ENCODE measurements around the gene CCBE1. TPM values are rescaled to one million over a fixed set of nuclear protein-coding genes. Genes with fewer than 3 reads are reported as not detected.

CCBE1 gene
- polyA plus RNA-seq, 2 of the 4 experiments (the other 2 are of a cell fraction): 3.0 to 9.9 TPM

DNA sequence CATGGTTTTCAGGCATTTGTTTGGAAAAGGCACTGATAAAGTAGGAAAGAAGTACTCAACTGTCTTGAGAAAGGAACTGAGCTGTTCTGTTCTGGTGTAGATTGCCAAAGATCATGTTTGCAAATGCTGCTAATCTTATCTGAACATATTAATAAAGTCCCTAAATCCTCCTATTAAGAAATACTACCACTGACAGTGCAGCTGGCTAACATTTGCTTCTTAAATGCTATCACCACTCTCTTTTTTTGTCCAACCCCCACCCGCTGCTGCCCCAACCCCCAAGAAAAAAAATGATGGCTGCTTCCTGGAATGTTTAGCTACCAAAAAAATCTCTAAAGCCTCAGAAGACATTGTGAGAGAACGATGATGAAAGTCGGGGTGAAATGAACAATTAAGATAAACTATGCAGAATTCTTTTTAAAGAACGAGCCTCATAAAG, 130.7 kb downstream of the CCBE1 start (continued):
- no peak for TF ChIP-seq EP300 (IDR thresholded peaks at IDR 0.05)
- TF ChIP-seq HDAC2 (IDR thresholded peaks at IDR 0.05): no peak
- TF ChIP-seq CBX2 (IDR thresholded peaks at IDR 0.05; ENCODE audit: borderline replicate concordance, low read depth): no peak

DNA sequence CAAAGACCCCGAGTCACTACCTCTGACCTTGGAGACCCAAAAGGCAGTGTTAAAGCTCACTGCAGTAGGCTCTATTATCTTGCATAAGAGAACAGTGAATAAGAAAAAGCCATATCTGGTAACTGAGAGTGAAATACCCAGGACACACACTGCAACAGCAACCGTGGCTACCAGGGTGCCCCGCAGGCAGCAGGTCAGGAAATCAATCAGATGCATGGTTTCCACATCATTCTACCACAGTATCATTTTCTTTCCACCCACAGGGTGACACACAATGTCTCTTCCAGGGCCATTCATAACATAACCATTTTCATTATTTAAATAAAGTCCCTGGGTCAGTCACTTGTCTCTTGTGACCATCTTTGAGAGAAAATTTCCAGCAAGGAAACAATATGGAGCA, 131.3 kb downstream of the CCBE1 start:
- Histone ChIP-seq H3K27ac (no peak overlapping the region), H3K4me1 (no peaks in the 10 kb centered on the region), H3K4me3 (no peak overlapping the region), H3K9me3 (no peaks in the 10 kb centered on the region), H3K4me2 (no peak overlapping the region)
- 51% methylated on average over 3 of the region's 3 CpGs for WGBS (ENCODE audit: missing lambda C conversion rate)
- FAIRE-seq: no peak
- ATAC-seq: no peak
- DNase-seq (ENCODE audit: low read depth in 1 of 2, low spot score in 1 of 2): no peak
- ChIA-PET CTCF (interaction anchor here (0.6 to 0.7 kb wide), 2 partner anchors 13 to 270 kb away, joined by 3 read pairs; no protein-coding TSS in a partner anchor), POLR2A (no interaction called here)
- no peak for TF ChIP-seq ZSCAN20 (CRISPR knock-in tag; IDR thresholded peaks at IDR 0.05)
- no peak for TF ChIP-seq PHF8 (IDR thresholded peaks at IDR 0.05; ENCODE audit: borderline replicate concordance, low read depth)
- no peak for TF ChIP-seq EHF (CRISPR knock-in tag; IDR thresholded peaks at IDR 0.05)
- no peak for TF ChIP-seq RCOR1 (IDR thresholded peaks at IDR 0.05; ENCODE audit: low read depth, low read length)
- TF ChIP-seq HDAC2 (IDR thresholded peaks at IDR 0.05): no peak
- TF ChIP-seq CHD2 (IDR thresholded peaks at IDR 0.05; ENCODE audit: low read length, partially characterized antibody): no peak
- TF ChIP-seq EP300 (IDR thresholded peaks at IDR 0.05): no peak
- TF ChIP-seq BHLHE40 (IDR thresholded peaks at IDR 0.05; ENCODE audit: low read depth, low read length): no peak
- no peak for TF ChIP-seq JUN (IDR thresholded peaks at IDR 0.05)
- TF ChIP-seq ZC3H11A (IDR thresholded peaks at IDR 0.05): no peak
- TF ChIP-seq KDM1A (IDR thresholded peaks at IDR 0.05; ENCODE audit: low read depth): no peak

DNA sequence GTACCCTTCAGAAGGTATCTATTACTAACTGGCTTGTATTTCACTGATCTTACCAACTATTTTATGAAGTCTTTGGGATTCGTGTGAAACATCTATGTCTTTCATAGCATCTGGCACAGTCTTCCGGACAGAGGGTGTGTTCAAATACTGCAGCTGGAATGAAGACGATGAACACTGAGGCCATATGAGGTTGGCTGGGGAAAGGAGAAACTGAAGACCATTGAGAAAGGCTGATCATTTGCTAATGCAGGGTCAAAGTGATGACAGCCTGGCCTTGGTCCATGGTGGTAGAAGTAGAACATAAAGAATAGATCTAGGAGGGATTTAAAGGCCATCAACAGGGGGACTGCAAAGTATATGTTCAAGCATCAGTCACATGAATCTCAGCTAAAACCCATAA, 132.7 kb downstream of the CCBE1 start:
- Histone ChIP-seq H3K4me2 (no peak overlapping the region), H3K27ac (no peak overlapping the region), H3K9me3 (no peaks in the 10 kb centered on the region), H3K4me1 (no peaks in the 10 kb centered on the region), H3K4me3 (no peak overlapping the region)
- TF ChIP-seq, protein P1, sequence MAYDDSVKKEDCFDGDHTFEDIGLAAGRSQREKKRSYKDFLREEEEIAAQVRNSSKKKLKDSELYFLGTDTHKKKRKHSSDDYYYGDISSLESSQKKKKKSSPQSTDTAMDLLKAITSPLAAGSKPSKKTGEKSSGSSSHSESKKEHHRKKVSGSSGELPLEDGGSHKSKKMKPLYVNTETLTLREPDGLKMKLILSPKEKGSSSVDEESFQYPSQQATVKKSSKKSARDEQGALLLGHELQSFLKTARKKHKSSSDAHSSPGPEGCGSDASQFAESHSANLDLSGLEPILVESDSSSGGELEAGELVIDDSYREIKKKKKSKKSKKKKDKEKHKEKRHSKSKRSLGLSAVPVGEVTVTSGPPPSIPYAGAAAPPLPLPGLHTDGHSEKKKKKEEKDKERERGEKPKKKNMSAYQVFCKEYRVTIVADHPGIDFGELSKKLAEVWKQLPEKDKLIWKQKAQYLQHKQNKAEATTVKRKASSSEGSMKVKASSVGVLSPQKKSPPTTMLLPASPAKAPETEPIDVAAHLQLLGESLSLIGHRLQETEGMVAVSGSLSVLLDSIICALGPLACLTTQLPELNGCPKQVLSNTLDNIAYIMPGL (CRISPR knock-in tag; IDR thresholded peaks at IDR 0.05; ENCODE audit: borderline replicate concordance): no peak
- TF ChIP-seq NPAS2 (CRISPR knock-in tag; IDR thresholded peaks at IDR 0.05; ENCODE audit: borderline replicate concordance) (no peak), JUN (IDR thresholded peaks at IDR 0.05) (no peak), BHLHE40 (IDR thresholded peaks at IDR 0.05; ENCODE audit: low read depth, low read length) (no peak), NR3C1 (IDR thresholded peaks at IDR 0.05) (no peak), ZSCAN20 (CRISPR knock-in tag; IDR thresholded peaks at IDR 0.05) (no peak), SMC3 (IDR thresholded peaks at IDR 0.05) (no peak), ZFP36 (IDR thresholded peaks at IDR 0.05; ENCODE audit: borderline replicate concordance, partially characterized antibody) (no peak), TP53 (CRISPR knock-in tag; IDR thresholded peaks at IDR 0.05) (no peak), TFCP2L1 (CRISPR knock-in tag; IDR thresholded peaks at IDR 0.05) (no peak), JUNB (IDR thresholded peaks at IDR 0.05) (no peak), RARB (CRISPR knock-in tag; IDR thresholded peaks at IDR 0.05) (no peak), HOXB5 (CRISPR knock-in tag; IDR thresholded peaks at IDR 0.05) (no peak), PHF8 (IDR thresholded peaks at IDR 0.05; ENCODE audit: borderline replicate concordance, low read depth) (no peak), KDM5A (IDR thresholded peaks at IDR 0.05) (no peak), RFX5 (IDR thresholded peaks at IDR 0.05) (no peak)
- TF ChIP-seq, protein P2, sequence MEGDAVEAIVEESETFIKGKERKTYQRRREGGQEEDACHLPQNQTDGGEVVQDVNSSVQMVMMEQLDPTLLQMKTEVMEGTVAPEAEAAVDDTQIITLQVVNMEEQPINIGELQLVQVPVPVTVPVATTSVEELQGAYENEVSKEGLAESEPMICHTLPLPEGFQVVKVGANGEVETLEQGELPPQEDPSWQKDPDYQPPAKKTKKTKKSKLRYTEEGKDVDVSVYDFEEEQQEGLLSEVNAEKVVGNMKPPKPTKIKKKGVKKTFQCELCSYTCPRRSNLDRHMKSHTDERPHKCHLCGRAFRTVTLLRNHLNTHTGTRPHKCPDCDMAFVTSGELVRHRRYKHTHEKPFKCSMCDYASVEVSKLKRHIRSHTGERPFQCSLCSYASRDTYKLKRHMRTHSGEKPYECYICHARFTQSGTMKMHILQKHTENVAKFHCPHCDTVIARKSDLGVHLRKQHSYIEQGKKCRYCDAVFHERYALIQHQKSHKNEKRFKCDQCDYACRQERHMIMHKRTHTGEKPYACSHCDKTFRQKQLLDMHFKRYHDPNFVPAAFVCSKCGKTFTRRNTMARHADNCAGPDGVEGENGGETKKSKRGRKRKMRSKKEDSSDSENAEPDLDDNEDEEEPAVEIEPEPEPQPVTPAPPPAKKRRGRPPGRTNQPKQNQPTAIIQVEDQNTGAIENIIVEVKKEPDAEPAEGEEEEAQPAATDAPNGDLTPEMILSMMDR (IDR thresholded peaks at IDR 0.05): no peak
- TF ChIP-seq, protein P3, sequence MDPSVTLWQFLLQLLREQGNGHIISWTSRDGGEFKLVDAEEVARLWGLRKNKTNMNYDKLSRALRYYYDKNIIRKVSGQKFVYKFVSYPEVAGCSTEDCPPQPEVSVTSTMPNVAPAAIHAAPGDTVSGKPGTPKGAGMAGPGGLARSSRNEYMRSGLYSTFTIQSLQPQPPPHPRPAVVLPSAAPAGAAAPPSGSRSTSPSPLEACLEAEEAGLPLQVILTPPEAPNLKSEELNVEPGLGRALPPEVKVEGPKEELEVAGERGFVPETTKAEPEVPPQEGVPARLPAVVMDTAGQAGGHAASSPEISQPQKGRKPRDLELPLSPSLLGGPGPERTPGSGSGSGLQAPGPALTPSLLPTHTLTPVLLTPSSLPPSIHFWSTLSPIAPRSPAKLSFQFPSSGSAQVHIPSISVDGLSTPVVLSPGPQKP (IDR thresholded peaks at IDR 0.05; ENCODE audit: low read depth, low read length): no peak
- TF ChIP-seq, protein P4, sequence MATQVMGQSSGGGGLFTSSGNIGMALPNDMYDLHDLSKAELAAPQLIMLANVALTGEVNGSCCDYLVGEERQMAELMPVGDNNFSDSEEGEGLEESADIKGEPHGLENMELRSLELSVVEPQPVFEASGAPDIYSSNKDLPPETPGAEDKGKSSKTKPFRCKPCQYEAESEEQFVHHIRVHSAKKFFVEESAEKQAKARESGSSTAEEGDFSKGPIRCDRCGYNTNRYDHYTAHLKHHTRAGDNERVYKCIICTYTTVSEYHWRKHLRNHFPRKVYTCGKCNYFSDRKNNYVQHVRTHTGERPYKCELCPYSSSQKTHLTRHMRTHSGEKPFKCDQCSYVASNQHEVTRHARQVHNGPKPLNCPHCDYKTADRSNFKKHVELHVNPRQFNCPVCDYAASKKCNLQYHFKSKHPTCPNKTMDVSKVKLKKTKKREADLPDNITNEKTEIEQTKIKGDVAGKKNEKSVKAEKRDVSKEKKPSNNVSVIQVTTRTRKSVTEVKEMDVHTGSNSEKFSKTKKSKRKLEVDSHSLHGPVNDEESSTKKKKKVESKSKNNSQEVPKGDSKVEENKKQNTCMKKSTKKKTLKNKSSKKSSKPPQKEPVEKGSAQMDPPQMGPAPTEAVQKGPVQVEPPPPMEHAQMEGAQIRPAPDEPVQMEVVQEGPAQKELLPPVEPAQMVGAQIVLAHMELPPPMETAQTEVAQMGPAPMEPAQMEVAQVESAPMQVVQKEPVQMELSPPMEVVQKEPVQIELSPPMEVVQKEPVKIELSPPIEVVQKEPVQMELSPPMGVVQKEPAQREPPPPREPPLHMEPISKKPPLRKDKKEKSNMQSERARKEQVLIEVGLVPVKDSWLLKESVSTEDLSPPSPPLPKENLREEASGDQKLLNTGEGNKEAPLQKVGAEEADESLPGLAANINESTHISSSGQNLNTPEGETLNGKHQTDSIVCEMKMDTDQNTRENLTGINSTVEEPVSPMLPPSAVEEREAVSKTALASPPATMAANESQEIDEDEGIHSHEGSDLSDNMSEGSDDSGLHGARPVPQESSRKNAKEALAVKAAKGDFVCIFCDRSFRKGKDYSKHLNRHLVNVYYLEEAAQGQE (IDR thresholded peaks at IDR 0.05): no peak
- POLR2A ChIA-PET: no interaction called here
- 58% methylated on average over 3 of the region's 3 CpGs for WGBS (ENCODE audit: missing lambda C conversion rate)
- ATAC-seq (no peak), FAIRE-seq (no peak), DNase-seq (ENCODE audit: low read depth in 1 of 2, low spot score in 1 of 2) (no peak)
- CTCF ChIA-PET: no interaction called here
